ENCODE data around the gene CMKLR1. TPM values are rescaled to one million over a fixed set of nuclear protein-coding genes. Genes with fewer than 3 reads are reported as not detected.

The CMKLR1 gene
- total and polyA plus RNA-seq, 9 of the 15 experiments (the other 6 are each of a cell fraction or from before 2014, with no cell fraction given) = 0.11 to 1.4 (median 0.20) TPM

DNA sequence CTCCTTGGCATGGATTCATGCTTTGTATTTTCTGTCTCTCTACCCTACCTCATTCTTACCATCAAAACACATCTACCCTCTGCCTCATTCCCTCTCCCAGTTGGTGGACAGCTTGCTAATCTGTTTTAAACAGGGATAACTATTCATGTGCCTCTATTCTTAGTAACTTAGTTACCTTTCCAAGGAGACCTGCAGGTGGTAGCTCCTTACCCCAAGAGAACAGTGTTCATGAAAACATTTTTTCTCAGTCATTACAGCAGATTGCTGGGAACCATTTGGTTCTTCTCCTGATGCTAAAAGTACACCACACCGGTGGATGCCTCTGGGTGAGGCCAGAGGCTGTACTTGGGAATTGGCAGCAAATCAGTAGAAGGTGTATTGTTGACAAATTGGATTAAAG is 73.0 kb downstream of the CMKLR1 start (continued):
- TF ChIP-seq ZNF318 (IDR thresholded peaks at IDR 0.05; ENCODE audit: borderline replicate concordance in 1 of 2, low read depth in 1 of 2) (no peak), ZNF174 (CRISPR knock-in tag; IDR thresholded peaks at IDR 0.05) (no peak), ETV1 (tag; conservative IDR thresholded peaks at IDR 0.05; ENCODE audit: low read depth) (no peak), ZBED1 (IDR thresholded peaks at IDR 0.05) (no peak), JUND (IDR thresholded peaks at IDR 0.05; ENCODE audit: borderline replicate concordance, low read depth, low read length) (no peak), JUND (tag; IDR thresholded peaks at IDR 0.05; ENCODE audit: borderline replicate concordance, low read depth, low read length) (no peak), E2F3 (CRISPR knock-in tag; IDR thresholded peaks at IDR 0.05) (no peak), DDX20 (tag; IDR thresholded peaks at IDR 0.05; ENCODE audit: low read depth) (no peak), HSF4 (CRISPR knock-in tag; IDR thresholded peaks at IDR 0.05; ENCODE audit: borderline replicate concordance) (no peak), BCOR (IDR thresholded peaks at IDR 0.05) (no peak)

Data from K562 (cell line).